WTC11 (cell line): ENCODE results near the gene HSPA6.
A peak's percentile ranks its signal among the peaks of the same experiment; 100 is the strongest.
"Not testable (repeated sequence)": the region's sequence is repeated elsewhere in the genome, so short reads cannot be mapped to it uniquely, and the experiment has no call there.

ENCODE experiments used
- CBFB ChIP-seq: sonication (generic); formaldehyde crosslinking; IDR thresholded peaks from 2 replicates; pipeline ENCODE4 v1.8.1; 2022; ENCODE audit warnings: mild to moderate bottlenecking, low read depth, missing genetic modification reagents
- GRHL2 ChIP-seq: fragments of 250-450 bp; sonication (Bioruptor Pico); IDR thresholded peaks from 2 replicates; pipeline ENCODE4 v1.8.0; 2022; ENCODE audit warnings: mild to moderate bottlenecking, moderate library complexity; ENCODE audit not compliant: insufficient replicate concordance, severe bottlenecking
- NFYB ChIP-seq: sonication (generic); formaldehyde crosslinking; conservative IDR thresholded peaks from 2 replicates; pipeline ENCODE4 v1.8.0; 2022; ENCODE audit warnings: low read depth, missing genetic modification reagents
- RELA ChIP-seq: sonication (generic); formaldehyde crosslinking; IDR thresholded peaks from 2 replicates; pipeline ENCODE4 v1.8.1; 2022; ENCODE audit warnings: missing genetic modification reagents, mild to moderate bottlenecking, borderline replicate concordance
- SMAD3 ChIP-seq: sonication (generic); formaldehyde crosslinking; IDR thresholded peaks from 2 replicates; pipeline ENCODE4 v1.8.0; 2022; ENCODE audit warnings: missing genetic modification reagents, mild to moderate bottlenecking, borderline replicate concordance
- ZNF232 ChIP-seq: sonication (generic); formaldehyde crosslinking; IDR thresholded peaks from 2 replicates; pipeline ENCODE4 v1.8.0; 2022; ENCODE audit warnings: mild to moderate bottlenecking, missing genetic modification reagents
- TF ChIP-seq, protein P1 (sequence below): sonication (generic); formaldehyde crosslinking; IDR thresholded peaks from 2 replicates; pipeline ENCODE4 v1.8.1; 2023; ENCODE audit warnings: mild to moderate bottlenecking, missing genetic modification reagents, moderate library complexity
- TF ChIP-seq, protein P2 (sequence below): fragments of 200-600 bp; IDR thresholded peaks from 2 replicates; pipeline ENCODE4 v1.8.0; 2022; ENCODE audit warnings: antibody characterized with exemption
- TF ChIP-seq, protein P3 (sequence below): sonication (generic); formaldehyde crosslinking; IDR thresholded peaks from 2 replicates; pipeline ENCODE4 v1.8.1; 2023; ENCODE audit warnings: mild to moderate bottlenecking, moderate library complexity, missing genetic modification reagents
- TF ChIP-seq, protein P4 (sequence below): sonication (generic); formaldehyde crosslinking; conservative IDR thresholded peaks from 2 replicates; pipeline ENCODE4 v1.8.1; 2022; ENCODE audit warnings: mild to moderate bottlenecking, missing genetic modification reagents
- TF ChIP-seq, protein P5 (sequence below): sonication (generic); formaldehyde crosslinking; IDR thresholded peaks from 2 replicates; pipeline ENCODE4 v1.8.1; 2023; ENCODE audit warnings: mild to moderate bottlenecking, missing genetic modification reagents, borderline replicate concordance
- TF ChIP-seq, protein P6 (sequence below): sonication (generic); formaldehyde crosslinking; IDR thresholded peaks from 2 replicates; pipeline ENCODE4 v1.8.1; 2022; ENCODE audit warnings: low read depth, missing genetic modification reagents, borderline replicate concordance

DNA sequence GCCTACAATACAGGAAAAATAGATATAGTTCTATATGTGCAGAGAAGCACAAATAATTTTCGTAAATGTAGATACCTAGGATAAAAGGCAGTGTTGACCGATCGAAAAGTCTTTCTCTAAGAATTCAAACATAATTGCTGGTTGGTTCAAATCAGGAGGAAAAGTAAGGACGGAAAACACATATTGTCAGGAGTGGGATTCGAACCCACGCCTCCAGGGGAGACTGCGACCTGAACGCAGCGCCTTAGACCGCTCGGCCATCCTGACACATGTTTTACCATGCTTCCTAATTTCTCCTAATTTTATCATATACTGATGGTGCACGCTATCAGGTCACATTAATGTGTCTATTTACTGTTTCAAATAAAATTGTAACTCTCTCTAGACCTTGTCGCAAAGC is 5.8 kb downstream of the HSPA6 start:
- TF ChIP-seq, protein P1, sequence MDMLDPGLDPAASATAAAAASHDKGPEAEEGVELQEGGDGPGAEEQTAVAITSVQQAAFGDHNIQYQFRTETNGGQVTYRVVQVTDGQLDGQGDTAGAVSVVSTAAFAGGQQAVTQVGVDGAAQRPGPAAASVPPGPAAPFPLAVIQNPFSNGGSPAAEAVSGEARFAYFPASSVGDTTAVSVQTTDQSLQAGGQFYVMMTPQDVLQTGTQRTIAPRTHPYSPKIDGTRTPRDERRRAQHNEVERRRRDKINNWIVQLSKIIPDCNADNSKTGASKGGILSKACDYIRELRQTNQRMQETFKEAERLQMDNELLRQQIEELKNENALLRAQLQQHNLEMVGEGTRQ (CRISPR knock-in tag), result not testable (repeated sequence)
- TF ChIP-seq, protein P2, sequence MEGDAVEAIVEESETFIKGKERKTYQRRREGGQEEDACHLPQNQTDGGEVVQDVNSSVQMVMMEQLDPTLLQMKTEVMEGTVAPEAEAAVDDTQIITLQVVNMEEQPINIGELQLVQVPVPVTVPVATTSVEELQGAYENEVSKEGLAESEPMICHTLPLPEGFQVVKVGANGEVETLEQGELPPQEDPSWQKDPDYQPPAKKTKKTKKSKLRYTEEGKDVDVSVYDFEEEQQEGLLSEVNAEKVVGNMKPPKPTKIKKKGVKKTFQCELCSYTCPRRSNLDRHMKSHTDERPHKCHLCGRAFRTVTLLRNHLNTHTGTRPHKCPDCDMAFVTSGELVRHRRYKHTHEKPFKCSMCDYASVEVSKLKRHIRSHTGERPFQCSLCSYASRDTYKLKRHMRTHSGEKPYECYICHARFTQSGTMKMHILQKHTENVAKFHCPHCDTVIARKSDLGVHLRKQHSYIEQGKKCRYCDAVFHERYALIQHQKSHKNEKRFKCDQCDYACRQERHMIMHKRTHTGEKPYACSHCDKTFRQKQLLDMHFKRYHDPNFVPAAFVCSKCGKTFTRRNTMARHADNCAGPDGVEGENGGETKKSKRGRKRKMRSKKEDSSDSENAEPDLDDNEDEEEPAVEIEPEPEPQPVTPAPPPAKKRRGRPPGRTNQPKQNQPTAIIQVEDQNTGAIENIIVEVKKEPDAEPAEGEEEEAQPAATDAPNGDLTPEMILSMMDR, result not testable (repeated sequence)
- TF ChIP-seq, protein P3, sequence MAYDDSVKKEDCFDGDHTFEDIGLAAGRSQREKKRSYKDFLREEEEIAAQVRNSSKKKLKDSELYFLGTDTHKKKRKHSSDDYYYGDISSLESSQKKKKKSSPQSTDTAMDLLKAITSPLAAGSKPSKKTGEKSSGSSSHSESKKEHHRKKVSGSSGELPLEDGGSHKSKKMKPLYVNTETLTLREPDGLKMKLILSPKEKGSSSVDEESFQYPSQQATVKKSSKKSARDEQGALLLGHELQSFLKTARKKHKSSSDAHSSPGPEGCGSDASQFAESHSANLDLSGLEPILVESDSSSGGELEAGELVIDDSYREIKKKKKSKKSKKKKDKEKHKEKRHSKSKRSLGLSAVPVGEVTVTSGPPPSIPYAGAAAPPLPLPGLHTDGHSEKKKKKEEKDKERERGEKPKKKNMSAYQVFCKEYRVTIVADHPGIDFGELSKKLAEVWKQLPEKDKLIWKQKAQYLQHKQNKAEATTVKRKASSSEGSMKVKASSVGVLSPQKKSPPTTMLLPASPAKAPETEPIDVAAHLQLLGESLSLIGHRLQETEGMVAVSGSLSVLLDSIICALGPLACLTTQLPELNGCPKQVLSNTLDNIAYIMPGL (CRISPR knock-in tag), result peak; percentile 89
- TF ChIP-seq, protein P4, sequence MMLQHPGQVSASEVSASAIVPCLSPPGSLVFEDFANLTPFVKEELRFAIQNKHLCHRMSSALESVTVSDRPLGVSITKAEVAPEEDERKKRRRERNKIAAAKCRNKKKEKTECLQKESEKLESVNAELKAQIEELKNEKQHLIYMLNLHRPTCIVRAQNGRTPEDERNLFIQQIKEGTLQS (CRISPR knock-in tag), result not testable (repeated sequence)
- not testable (repeated sequence) for TF ChIP-seq SMAD3 (CRISPR knock-in tag); RELA (CRISPR knock-in tag); GRHL2; CBFB (CRISPR knock-in tag); NFYB (CRISPR knock-in tag); ZNF232 (CRISPR knock-in tag)
- TF ChIP-seq, protein P5, sequence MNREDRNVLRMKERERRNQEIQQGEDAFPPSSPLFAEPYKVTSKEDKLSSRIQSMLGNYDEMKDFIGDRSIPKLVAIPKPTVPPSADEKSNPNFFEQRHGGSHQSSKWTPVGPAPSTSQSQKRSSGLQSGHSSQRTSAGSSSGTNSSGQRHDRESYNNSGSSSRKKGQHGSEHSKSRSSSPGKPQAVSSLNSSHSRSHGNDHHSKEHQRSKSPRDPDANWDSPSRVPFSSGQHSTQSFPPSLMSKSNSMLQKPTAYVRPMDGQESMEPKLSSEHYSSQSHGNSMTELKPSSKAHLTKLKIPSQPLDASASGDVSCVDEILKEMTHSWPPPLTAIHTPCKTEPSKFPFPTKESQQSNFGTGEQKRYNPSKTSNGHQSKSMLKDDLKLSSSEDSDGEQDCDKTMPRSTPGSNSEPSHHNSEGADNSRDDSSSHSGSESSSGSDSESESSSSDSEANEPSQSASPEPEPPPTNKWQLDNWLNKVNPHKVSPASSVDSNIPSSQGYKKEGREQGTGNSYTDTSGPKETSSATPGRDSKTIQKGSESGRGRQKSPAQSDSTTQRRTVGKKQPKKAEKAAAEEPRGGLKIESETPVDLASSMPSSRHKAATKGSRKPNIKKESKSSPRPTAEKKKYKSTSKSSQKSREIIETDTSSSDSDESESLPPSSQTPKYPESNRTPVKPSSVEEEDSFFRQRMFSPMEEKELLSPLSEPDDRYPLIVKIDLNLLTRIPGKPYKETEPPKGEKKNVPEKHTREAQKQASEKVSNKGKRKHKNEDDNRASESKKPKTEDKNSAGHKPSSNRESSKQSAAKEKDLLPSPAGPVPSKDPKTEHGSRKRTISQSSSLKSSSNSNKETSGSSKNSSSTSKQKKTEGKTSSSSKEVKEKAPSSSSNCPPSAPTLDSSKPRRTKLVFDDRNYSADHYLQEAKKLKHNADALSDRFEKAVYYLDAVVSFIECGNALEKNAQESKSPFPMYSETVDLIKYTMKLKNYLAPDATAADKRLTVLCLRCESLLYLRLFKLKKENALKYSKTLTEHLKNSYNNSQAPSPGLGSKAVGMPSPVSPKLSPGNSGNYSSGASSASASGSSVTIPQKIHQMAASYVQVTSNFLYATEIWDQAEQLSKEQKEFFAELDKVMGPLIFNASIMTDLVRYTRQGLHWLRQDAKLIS (CRISPR knock-in tag), result not testable (repeated sequence)
- TF ChIP-seq, protein P6, sequence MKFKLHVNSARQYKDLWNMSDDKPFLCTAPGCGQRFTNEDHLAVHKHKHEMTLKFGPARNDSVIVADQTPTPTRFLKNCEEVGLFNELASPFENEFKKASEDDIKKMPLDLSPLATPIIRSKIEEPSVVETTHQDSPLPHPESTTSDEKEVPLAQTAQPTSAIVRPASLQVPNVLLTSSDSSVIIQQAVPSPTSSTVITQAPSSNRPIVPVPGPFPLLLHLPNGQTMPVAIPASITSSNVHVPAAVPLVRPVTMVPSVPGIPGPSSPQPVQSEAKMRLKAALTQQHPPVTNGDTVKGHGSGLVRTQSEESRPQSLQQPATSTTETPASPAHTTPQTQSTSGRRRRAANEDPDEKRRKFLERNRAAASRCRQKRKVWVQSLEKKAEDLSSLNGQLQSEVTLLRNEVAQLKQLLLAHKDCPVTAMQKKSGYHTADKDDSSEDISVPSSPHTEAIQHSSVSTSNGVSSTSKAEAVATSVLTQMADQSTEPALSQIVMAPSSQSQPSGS (CRISPR knock-in tag), result not testable (repeated sequence)
